ENCODE data around the gene RASA3.

DNA sequence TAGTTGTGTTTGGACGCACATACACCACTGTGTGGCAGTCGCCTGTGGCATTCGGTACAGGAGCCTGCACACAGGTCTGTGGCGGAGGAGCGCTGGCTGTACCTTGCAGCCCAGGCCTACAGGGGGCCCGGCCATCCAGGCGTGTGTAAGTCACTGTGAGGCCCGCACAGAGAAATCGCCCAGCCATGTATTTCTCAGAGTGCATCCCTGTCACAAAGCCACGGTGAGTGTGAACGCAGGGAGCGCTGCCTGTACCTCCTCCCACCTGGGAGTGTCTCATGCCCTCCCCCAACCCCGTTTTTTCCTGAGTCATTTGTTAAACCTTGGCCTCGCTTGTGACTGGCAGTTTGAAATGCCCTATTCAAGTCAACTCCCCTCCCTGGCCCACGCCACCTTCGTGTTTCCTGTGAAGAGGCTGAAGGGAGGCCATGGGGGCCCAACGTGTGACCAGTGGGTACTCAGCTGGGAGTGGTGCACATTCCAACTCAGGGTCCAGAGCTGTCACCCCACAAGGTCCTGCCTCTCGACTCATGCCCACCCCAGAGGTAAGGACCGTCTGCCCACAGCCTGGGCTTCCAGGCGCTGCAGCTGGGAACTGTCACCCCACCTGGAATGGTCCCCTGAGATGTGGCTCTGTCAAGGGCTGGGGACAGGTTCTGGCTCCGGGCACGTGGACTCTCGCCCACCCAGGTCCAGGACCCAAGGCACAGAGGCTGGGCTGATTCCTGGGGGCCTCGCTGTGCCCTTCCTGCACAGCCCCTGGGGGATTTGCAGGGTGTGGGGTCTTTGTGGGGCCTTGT, 11.6 kb upstream of the RASA3 start:
- TF ChIP-seq, protein P1, sequence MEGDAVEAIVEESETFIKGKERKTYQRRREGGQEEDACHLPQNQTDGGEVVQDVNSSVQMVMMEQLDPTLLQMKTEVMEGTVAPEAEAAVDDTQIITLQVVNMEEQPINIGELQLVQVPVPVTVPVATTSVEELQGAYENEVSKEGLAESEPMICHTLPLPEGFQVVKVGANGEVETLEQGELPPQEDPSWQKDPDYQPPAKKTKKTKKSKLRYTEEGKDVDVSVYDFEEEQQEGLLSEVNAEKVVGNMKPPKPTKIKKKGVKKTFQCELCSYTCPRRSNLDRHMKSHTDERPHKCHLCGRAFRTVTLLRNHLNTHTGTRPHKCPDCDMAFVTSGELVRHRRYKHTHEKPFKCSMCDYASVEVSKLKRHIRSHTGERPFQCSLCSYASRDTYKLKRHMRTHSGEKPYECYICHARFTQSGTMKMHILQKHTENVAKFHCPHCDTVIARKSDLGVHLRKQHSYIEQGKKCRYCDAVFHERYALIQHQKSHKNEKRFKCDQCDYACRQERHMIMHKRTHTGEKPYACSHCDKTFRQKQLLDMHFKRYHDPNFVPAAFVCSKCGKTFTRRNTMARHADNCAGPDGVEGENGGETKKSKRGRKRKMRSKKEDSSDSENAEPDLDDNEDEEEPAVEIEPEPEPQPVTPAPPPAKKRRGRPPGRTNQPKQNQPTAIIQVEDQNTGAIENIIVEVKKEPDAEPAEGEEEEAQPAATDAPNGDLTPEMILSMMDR (conservative IDR thresholded peaks at IDR 0.05; ENCODE audit: low read depth, low read length) = peak; percentile 21; the same call in 1 of the 2 replicates
- TF ChIP-seq EZH2 (IDR thresholded peaks at IDR 0.05; ENCODE audit: low read length, unreplicated experiment) = no peak
